Type B pancreatic cell (in vitro differentiated cells): ENCODE measurements around the gene EIF6. TPM values are rescaled to one million over a fixed set of nuclear protein-coding genes. Genes with fewer than 3 reads are reported as not detected.

Source experiments
- DNase-seq: peaks from one replicate; pipeline ENCODE4 v3.0.0; 2021; ENCODE audit warnings: mixed read lengths; ENCODE audit not compliant: unreplicated experiment; ENCODE audit errors: extremely low spot score
- H3K27ac Mint-ChIP-seq: 2 replicates; pipeline ENCODE4 v1.8.0; 2021; ENCODE audit warnings: mild to moderate bottlenecking, mixed read lengths
- H3K27me3 Mint-ChIP-seq: 2 replicates; pipeline ENCODE4 v1.8.0; 2021; ENCODE audit warnings: mixed read lengths
- H3K36me3 Mint-ChIP-seq: 2 replicates; pipeline ENCODE4 v1.8.0; 2021; ENCODE audit warnings: mixed read lengths
- H3K4me1 Mint-ChIP-seq: one replicate; pipeline ENCODE4 v1.8.0; 2021; ENCODE audit warnings: mixed read lengths; ENCODE audit not compliant: unreplicated experiment
- H3K4me3 Mint-ChIP-seq: 2 replicates; pipeline ENCODE4 v1.8.0; 2021; ENCODE audit warnings: mild to moderate bottlenecking, mixed read lengths
- H3K9me3 Mint-ChIP-seq: 2 replicates; pipeline ENCODE4 v1.8.0; 2021; ENCODE audit warnings: mixed read lengths
- total RNA-seq: library from RNA; stranded (reverse); gene quantifications from 2 replicates; pipeline ENCODE4 v1.2.1, GENCODE V29; 2021; ENCODE audit warnings: low replicate concordance
- TF ChIP-seq, protein P1 (sequence below): fragments of 200-600 bp; sonication (generic); conservative IDR thresholded peaks from 2 replicates; pipeline ENCODE4 v1.5.0; 2021; ENCODE audit warnings: antibody characterized with exemption, mild to moderate bottlenecking

The EIF6 gene
- total RNA-seq, 1 donor from 2014 or later = 124 TPM

DNA sequence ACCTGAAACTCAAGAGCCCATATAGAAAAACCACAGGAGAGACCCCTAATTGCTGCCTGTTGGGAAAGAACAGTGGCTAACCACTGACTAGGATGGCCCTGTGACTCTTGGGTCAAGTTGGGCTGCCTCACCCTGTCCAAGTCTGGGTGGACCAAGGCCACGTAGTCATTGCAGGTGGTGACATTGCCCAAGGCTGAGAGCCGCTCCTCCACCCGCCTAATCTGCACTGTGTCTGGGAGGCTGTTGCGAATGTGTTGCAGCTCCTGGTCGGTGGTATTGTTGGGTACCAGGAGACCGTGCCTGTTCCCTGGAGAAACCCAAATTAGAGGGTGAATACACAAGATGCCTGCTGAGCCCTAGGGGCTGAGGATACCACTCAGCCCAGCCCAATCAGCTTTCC lies 4.0 kb downstream of the EIF6 start:
- peaks cover 25% of the 10 kb centered on the region for H3K36me3 Mint-ChIP-seq
- H3K27ac Mint-ChIP-seq = peak overlapping the region; percentile 97
- H3K4me1 Mint-ChIP-seq = peaks cover 11% of the 10 kb centered on the region
- no peaks in the 10 kb centered on the region for H3K9me3 Mint-ChIP-seq
- TF ChIP-seq, protein P1, sequence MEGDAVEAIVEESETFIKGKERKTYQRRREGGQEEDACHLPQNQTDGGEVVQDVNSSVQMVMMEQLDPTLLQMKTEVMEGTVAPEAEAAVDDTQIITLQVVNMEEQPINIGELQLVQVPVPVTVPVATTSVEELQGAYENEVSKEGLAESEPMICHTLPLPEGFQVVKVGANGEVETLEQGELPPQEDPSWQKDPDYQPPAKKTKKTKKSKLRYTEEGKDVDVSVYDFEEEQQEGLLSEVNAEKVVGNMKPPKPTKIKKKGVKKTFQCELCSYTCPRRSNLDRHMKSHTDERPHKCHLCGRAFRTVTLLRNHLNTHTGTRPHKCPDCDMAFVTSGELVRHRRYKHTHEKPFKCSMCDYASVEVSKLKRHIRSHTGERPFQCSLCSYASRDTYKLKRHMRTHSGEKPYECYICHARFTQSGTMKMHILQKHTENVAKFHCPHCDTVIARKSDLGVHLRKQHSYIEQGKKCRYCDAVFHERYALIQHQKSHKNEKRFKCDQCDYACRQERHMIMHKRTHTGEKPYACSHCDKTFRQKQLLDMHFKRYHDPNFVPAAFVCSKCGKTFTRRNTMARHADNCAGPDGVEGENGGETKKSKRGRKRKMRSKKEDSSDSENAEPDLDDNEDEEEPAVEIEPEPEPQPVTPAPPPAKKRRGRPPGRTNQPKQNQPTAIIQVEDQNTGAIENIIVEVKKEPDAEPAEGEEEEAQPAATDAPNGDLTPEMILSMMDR = no peak
- no peak for DNase-seq
- no peak overlapping the region for H3K4me3 Mint-ChIP-seq
- no peaks in the 10 kb centered on the region for H3K27me3 Mint-ChIP-seq

DNA sequence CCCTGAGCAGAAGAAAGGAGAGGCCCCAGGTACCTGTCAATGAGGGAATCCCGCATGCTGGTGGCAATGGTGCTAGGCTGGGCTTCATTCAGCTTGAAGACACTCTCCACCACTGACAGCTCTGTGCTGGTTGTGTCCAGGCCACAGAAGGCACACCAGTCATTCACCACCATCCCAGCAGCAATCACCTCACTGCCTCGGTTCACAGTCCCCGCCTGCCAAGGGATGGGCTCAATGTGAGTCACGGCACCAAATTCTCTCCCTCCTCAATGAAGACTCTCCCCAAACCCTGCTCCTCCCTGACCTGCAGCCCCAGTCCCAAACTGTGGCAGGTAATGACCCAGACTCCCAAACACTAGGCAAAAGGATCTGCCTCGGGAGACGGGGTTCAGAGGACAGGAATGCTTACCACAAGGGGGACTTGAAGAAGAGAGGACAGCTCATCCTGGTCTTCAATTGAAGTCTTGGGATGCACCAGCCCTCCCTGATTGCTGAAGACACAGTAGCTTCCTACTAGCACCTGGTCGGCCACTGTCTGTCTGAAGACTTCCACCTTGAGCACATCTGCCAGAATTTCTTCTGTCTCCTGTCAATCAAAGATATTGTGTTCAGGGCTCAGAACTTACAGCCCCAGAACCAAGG lies 4.9 kb downstream of the EIF6 start:
- Mint-ChIP-seq H3K9me3 (no peaks in the 10 kb centered on the region), H3K27ac (peak overlapping the region; percentile 97), H3K4me1 (peaks cover 5% of the 10 kb centered on the region), H3K36me3 (peaks cover 25% of the 10 kb centered on the region), H3K27me3 (no peaks in the 10 kb centered on the region), H3K4me3 (peak overlapping the region; percentile 78)
- DNase-seq = no peak
- TF ChIP-seq, protein P1 = no peak

DNA sequence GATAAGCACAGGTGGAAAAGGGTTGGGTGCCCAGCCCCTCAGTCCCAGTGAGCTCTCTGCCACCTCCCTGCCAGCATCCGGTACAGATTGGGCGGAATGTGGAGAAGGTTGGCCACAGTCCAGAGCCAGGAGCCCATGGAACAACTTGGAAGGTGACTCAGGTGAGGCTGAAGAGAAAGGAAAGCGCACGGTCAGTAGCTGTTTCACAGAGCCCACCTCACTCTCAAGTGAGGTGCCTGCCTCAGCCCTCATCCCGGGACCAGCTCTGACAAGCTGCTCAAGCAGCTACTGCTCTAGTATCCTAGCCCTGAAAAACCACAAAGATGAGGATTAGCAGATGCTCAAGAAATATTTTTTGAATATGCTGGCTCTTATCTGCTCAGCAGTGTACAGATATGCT lies 5.5 kb downstream of the EIF6 start:
- Mint-ChIP-seq H3K27me3 (no peaks in the 10 kb centered on the region), H3K4me1 (peaks cover 4% of the 10 kb centered on the region), H3K9me3 (no peaks in the 10 kb centered on the region), H3K36me3 (peaks cover 25% of the 10 kb centered on the region), H3K4me3 (peak overlapping the region; percentile 78), H3K27ac (peak overlapping the region; percentile 97)
- TF ChIP-seq, protein P1 = no peak
- no peak for DNase-seq

DNA sequence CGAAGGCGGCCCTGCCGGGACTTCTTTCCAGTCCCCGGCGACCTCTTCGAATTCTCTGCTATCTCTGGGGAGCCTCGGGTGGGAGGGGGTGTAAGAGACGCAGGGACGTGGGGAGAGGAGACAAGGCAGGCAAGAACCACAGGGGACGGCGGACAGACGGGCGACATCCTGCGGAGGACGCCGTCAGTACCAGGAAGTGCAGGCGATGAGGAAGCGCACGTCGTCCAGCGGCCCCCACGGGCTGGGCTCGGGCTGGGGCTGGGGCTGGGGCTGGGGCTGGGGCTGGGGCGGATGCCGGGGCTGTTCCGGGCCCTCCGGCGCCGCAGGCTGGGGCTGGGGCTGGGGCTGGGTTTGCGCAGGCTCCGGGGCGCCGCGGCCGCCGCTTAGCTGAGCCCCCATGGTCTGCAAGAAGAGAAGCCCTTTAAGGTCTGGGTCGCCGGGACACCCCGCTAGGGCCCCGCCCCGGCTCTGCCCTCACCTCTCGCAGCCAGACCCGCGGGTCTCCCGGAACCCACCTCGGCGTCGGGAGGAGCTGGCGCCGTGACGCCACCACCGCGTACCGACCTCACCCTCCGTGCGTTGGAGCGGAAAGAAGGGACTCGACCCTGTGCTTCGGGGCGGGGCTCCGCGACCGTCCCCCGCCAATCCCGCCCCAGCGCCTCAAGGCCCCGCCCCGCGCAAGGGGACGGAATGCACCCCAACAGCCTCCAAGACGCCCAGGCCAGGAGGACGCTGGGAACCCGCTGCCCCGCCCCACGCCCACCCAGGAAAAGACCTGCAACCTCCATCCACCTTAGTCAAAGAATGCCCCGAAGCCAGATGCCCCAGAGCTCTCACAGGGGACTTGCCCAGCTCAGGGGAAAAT lies 6.8 kb downstream of the EIF6 start, which contains the start of gene MMP24OS:
Gene MMP24OS (minus strand): TSS at position 592 of the 865 bp plus-strand sequence. CDS start 193 bp downstream, at position 399.
- no peaks in the 10 kb centered on the region for H3K27me3 Mint-ChIP-seq
- peak within 1 kb of the TSS; percentile 97 for H3K27ac Mint-ChIP-seq
- DNase-seq = peak; percentile 86
- peaks cover 25% of the 10 kb centered on the region for H3K36me3 Mint-ChIP-seq
- no peaks in the 10 kb centered on the region for H3K4me1 Mint-ChIP-seq
- TF ChIP-seq, protein P1 = no peak
- no peaks in the 10 kb centered on the region for H3K9me3 Mint-ChIP-seq
- H3K4me3 Mint-ChIP-seq = peak within 1 kb of the TSS; percentile 94

DNA sequence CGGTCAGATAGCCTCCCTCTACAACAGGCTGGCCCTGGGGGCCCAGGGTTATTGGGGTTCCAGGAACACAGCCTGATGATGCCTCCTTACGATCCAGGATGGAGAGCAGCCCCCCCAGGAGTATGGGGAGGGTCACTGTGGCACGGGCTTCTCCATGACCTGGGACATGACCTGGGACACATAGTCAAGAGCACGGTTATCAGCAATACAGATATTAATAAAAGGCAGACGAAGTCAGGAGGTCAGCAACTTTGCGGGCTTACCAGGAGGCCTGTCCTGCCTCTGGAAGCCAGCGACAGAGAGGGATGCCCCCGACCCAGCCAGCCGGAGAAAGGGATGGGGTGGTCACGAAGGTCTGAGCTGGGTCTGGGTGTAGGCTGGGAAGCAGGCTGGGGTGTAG lies 7.4 kb downstream of the EIF6 start:
- TF ChIP-seq, protein P1 = no peak
- no peaks in the 10 kb centered on the region for H3K9me3 Mint-ChIP-seq
- peak overlapping the region; percentile 94 for H3K4me3 Mint-ChIP-seq
- no peaks in the 10 kb centered on the region for H3K4me1 Mint-ChIP-seq
- peak overlapping the region; percentile 97 for H3K27ac Mint-ChIP-seq
- no peak for DNase-seq
- no peaks in the 10 kb centered on the region for H3K27me3 Mint-ChIP-seq
- peaks cover 23% of the 10 kb centered on the region for H3K36me3 Mint-ChIP-seq
